Measurements from ENCODE around the gene GRM3.

GRCh38 chr7:86664486-86664885, 20.8 kb downstream of the GRM3 start:
- TF ChIP-seq, protein P1, sequence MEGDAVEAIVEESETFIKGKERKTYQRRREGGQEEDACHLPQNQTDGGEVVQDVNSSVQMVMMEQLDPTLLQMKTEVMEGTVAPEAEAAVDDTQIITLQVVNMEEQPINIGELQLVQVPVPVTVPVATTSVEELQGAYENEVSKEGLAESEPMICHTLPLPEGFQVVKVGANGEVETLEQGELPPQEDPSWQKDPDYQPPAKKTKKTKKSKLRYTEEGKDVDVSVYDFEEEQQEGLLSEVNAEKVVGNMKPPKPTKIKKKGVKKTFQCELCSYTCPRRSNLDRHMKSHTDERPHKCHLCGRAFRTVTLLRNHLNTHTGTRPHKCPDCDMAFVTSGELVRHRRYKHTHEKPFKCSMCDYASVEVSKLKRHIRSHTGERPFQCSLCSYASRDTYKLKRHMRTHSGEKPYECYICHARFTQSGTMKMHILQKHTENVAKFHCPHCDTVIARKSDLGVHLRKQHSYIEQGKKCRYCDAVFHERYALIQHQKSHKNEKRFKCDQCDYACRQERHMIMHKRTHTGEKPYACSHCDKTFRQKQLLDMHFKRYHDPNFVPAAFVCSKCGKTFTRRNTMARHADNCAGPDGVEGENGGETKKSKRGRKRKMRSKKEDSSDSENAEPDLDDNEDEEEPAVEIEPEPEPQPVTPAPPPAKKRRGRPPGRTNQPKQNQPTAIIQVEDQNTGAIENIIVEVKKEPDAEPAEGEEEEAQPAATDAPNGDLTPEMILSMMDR (IDR thresholded peaks at IDR 0.05; ENCODE audit: low read depth, low read length), result no peak
- TF ChIP-seq MYC (IDR thresholded peaks at IDR 0.05; ENCODE audit: low read depth, low read length), result no peak
- TF ChIP-seq MAX (IDR thresholded peaks at IDR 0.05; ENCODE audit: low read depth, low read length), result no peak
- TF ChIP-seq POLR2A (IDR thresholded peaks at IDR 0.05; ENCODE audit: extremely low read depth, insufficient read length), result no peak
